Activated CD4-positive, alpha-beta T cell treated with anti-CD3 and anti-CD28 coated beads, Interleukin-2, amount 10 ng/mL, durations not matched to agents 7 days and 5 days (primary cell): ENCODE measurements around the gene CEP112. TPM values are rescaled to one million over a fixed set of nuclear protein-coding genes. Genes with fewer than 3 reads are reported as not detected.

Experiments
- CTCF ChIA-PET: fragments of 350-600 bp; sonication (Branson Sonifier 250); formaldehyde crosslinking; loops from one replicate; lab custom pipeline; 2021; ENCODE audit warnings: antibody characterized with exemption; lab: Charles Lee
- POLR2A ChIA-PET: fragments of 350-600 bp; sonication (Branson Sonifier 250); formaldehyde crosslinking; loops from one replicate; lab custom pipeline; 2021; ENCODE audit warnings: antibody characterized with exemption; lab: Charles Lee
- DNase-seq: peaks from one replicate; pipeline ENCODE4 v3.0.0-alpha.2; 2020
- H3K27ac Mint-ChIP-seq: one replicate; pipeline ENCODE4 v1.8.0; 2021; ENCODE audit warnings: mild to moderate bottlenecking, moderate library complexity, mixed read lengths
- H3K27me3 Mint-ChIP-seq: one replicate; pipeline ENCODE4 v1.8.0; 2021; ENCODE audit warnings: mixed read lengths
- H3K36me3 Mint-ChIP-seq: one replicate; pipeline ENCODE4 v1.8.0; 2021; ENCODE audit warnings: low read depth, mixed read lengths
- H3K4me1 Mint-ChIP-seq: one replicate; pipeline ENCODE4 v1.8.0; 2021; ENCODE audit warnings: mixed read lengths
- H3K4me3 Mint-ChIP-seq: one replicate; pipeline ENCODE4 v1.8.0; 2021; ENCODE audit warnings: mild to moderate bottlenecking, moderate library complexity, mixed read lengths
- H3K9me3 Mint-ChIP-seq: one replicate; pipeline ENCODE4 v1.8.0; 2021; ENCODE audit warnings: mixed read lengths
- total RNA-seq, 2 experiments: library from RNA; stranded (reverse); gene quantifications; one replicate each; pipeline ENCODE4 v1.2.3, GENCODE V29; 2021

Gene CEP112
- total RNA-seq, 2 experiments from 2014 or later = 4.0 to 4.2 TPM

DNA sequence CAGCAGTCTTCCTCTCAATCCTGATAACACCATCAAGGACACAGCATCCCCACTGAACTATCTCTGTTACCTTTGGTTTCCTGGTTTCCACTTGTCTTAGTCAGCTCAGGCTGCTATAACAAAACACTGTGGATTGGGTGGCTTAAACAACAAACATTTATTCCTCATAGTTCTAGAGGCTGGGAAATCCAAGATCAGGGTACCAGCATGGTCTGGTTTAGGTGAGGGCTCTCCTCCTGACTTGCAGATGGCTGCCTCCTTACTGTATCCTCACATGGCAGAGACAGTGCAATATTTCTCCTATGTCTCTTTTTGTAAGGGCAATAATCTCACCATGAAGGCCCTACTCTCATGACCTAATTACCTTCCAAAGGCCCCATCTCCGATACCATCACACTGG, 527.2 kb downstream of the CEP112 start:
- no peak for DNase-seq
- H3K27ac Mint-ChIP-seq = no peak overlapping the region
- H3K4me3 Mint-ChIP-seq = no peak overlapping the region
- H3K9me3 Mint-ChIP-seq = no peaks in the 10 kb centered on the region
- H3K4me1 Mint-ChIP-seq = no peaks in the 10 kb centered on the region
- POLR2A ChIA-PET = no interaction called here
- CTCF ChIA-PET = no interaction called here
- H3K27me3 Mint-ChIP-seq = no peaks in the 10 kb centered on the region
- no peaks in the 10 kb centered on the region for H3K36me3 Mint-ChIP-seq

DNA sequence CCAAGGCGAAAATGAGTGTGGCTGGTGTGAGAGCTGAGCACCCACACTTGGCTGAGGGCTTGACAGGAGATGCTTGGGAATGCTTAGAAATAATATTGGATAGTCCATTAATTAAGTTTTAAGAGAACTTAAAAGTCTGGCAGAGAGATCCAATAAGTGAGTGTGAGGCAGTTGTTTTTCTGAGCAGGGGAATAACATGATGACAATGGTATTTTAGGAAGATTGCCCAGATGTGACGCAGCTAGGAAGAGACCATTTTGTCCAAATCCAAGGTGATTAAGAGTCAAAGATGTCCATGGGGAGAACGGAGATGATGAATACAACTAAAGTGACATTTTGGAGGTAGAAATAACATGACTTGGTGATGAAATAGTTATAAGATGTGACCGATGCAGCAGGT, 527.7 kb downstream of the CEP112 start:
- Mint-ChIP-seq H3K36me3 (no peaks in the 10 kb centered on the region), H3K4me3 (no peak overlapping the region), H3K27me3 (no peaks in the 10 kb centered on the region), H3K27ac (no peak overlapping the region), H3K9me3 (no peaks in the 10 kb centered on the region), H3K4me1 (no peaks in the 10 kb centered on the region)
- POLR2A ChIA-PET = no interaction called here
- CTCF ChIA-PET = no interaction called here
- no peak for DNase-seq

DNA sequence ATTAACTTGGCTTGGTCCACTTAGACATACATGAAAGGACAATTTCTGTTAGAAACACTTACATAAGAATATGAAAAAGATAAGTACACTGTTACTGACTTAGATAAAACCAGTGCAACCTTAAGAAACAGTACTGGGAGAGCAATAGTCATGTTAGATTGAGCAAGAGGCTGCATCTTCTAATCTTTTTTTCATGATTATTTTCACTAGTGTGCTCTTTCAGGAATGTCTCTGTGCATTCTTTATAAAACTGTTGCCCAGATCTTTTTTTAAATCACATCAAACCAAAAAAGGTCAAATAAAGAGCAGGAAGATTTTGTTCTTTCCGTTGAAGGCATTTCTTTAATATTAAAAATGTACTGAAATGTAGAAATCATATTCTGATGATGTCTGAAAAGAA, 529.7 kb downstream of the CEP112 start:
- DNase-seq = no peak
- no peaks in the 10 kb centered on the region for H3K27me3 Mint-ChIP-seq
- H3K9me3 Mint-ChIP-seq = no peaks in the 10 kb centered on the region
- no peak overlapping the region for H3K4me3 Mint-ChIP-seq
- H3K4me1 Mint-ChIP-seq = no peaks in the 10 kb centered on the region
- CTCF ChIA-PET = no interaction called here
- H3K36me3 Mint-ChIP-seq = no peaks in the 10 kb centered on the region
- H3K27ac Mint-ChIP-seq = no peak overlapping the region
- POLR2A ChIA-PET = no interaction called here

GRCh38 chr17:65660947-65661346, 531.0 kb downstream of the CEP112 start:
- no peaks in the 10 kb centered on the region for H3K36me3 Mint-ChIP-seq
- no peak overlapping the region for H3K27ac Mint-ChIP-seq
- ChIA-PET CTCF (no interaction called here), POLR2A (no interaction called here)
- no peak overlapping the region for H3K4me3 Mint-ChIP-seq
- no peaks in the 10 kb centered on the region for H3K27me3 Mint-ChIP-seq
- H3K4me1 Mint-ChIP-seq = peaks cover 2% of the 10 kb centered on the region
- no peaks in the 10 kb centered on the region for H3K9me3 Mint-ChIP-seq
- DNase-seq = no peak

DNA sequence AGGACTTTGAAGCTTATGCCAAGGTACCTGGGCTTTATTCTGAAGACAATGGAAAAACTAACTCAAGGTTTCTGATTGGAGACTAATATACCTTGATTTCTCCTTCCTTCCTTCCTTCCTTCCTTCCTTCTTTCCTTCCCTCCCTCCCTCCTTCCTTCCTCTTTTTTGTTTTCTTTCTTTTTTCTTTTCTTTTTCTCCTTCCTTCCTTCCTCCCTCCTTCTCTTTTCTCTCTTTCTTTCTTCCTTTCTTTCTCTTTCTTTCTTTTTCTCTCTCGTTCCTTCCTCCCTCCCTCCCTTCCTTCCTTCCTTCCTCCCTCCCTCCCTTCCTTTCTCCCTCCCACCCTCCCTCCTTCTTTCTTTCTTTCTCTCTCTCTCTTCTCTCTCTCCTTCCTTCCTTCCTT, 531.9 kb downstream of the CEP112 start:
- no peak overlapping the region for H3K4me3 Mint-ChIP-seq
- no peak for DNase-seq
- CTCF ChIA-PET = no interaction called here
- no peaks in the 10 kb centered on the region for H3K9me3 Mint-ChIP-seq
- no peaks in the 10 kb centered on the region for H3K27me3 Mint-ChIP-seq
- POLR2A ChIA-PET = no interaction called here
- H3K36me3 Mint-ChIP-seq = no peaks in the 10 kb centered on the region
- peaks cover 2% of the 10 kb centered on the region for H3K4me1 Mint-ChIP-seq
- H3K27ac Mint-ChIP-seq = no peak overlapping the region

GRCh38 chr17:65659512-65659911, 532.4 kb downstream of the CEP112 start:
- ChIA-PET POLR2A (no interaction called here), CTCF (no interaction called here)
- no peak for DNase-seq
- Mint-ChIP-seq H3K9me3 (no peaks in the 10 kb centered on the region), H3K4me1 (peaks cover 2% of the 10 kb centered on the region), H3K27ac (no peak overlapping the region), H3K4me3 (no peak overlapping the region), H3K27me3 (no peaks in the 10 kb centered on the region), H3K36me3 (no peaks in the 10 kb centered on the region)

GRCh38 chr17:65657251-65657828, 534.6 kb downstream of the CEP112 start:
- Mint-ChIP-seq H3K9me3 (no peaks in the 10 kb centered on the region), H3K36me3 (no peaks in the 10 kb centered on the region), H3K4me3 (no peak overlapping the region), H3K27ac (no peak overlapping the region), H3K4me1 (peaks cover 2% of the 10 kb centered on the region), H3K27me3 (no peaks in the 10 kb centered on the region)
- DNase-seq = no peak
- ChIA-PET POLR2A (no interaction called here), CTCF (no interaction called here)

GRCh38 chr17:65656390-65657250, 535.3 kb downstream of the CEP112 start:
- H3K36me3 Mint-ChIP-seq = no peaks in the 10 kb centered on the region
- H3K27ac Mint-ChIP-seq = no peak overlapping the region
- H3K27me3 Mint-ChIP-seq = no peaks in the 10 kb centered on the region
- ChIA-PET POLR2A (no interaction called here), CTCF (no interaction called here)
- H3K9me3 Mint-ChIP-seq = no peaks in the 10 kb centered on the region
- peaks cover 2% of the 10 kb centered on the region for H3K4me1 Mint-ChIP-seq
- H3K4me3 Mint-ChIP-seq = no peak overlapping the region
- DNase-seq = no peak

DNA sequence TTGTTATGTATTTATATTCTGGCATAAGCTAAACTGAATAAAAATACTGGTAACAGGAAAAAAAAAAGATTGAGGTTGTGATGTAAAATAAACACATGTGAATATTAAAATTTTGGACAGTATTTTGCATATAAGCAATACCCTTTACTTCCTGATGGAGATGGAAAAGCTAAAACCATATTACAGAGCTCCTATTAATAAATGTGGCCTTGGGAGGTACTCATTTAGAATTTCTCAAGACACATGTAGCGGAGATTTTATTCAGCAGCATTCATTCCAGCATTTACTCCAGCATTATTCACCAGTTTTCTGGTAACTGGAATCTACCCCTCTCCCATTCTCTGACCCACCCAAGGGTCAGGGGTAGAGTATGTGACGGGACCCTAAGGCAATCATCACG, 536.2 kb downstream of the CEP112 start:
- Mint-ChIP-seq H3K27me3 (no peaks in the 10 kb centered on the region), H3K27ac (no peak overlapping the region), H3K4me3 (no peak overlapping the region), H3K9me3 (no peaks in the 10 kb centered on the region), H3K36me3 (no peaks in the 10 kb centered on the region), H3K4me1 (peaks cover 2% of the 10 kb centered on the region)
- CTCF ChIA-PET = no interaction called here
- POLR2A ChIA-PET = no interaction called here
- no peak for DNase-seq

- no peaks in the 10 kb centered on the region for H3K27me3 Mint-ChIP-seq
- no peak overlapping the region for H3K27ac Mint-ChIP-seq
- POLR2A ChIA-PET = no interaction called here
- CTCF ChIA-PET = no interaction called here
- no peak for DNase-seq
- no peaks in the 10 kb centered on the region for H3K4me1 Mint-ChIP-seq
- H3K4me3 Mint-ChIP-seq = no peak overlapping the region
- peaks cover 27% of the 10 kb centered on the region for H3K9me3 Mint-ChIP-seq
- H3K36me3 Mint-ChIP-seq = no peaks in the 10 kb centered on the region
Observed at GRCh38 chr17:65644545-65644944, 547.4 kb downstream of the CEP112 start.

GRCh38 chr17:65638221-65638975, 553.5 kb downstream of the CEP112 start:
- no peak for DNase-seq
- Mint-ChIP-seq H3K27ac (no peak overlapping the region), H3K36me3 (no peaks in the 10 kb centered on the region), H3K4me1 (no peaks in the 10 kb centered on the region), H3K4me3 (no peak overlapping the region), H3K27me3 (peaks cover 3% of the 10 kb centered on the region), H3K9me3 (peaks cover 11% of the 10 kb centered on the region)
- CTCF ChIA-PET = interaction anchor here (0.6 kb wide), 1 partner anchor 41 kb away, joined by 3 read pairs; no protein-coding TSS in a partner anchor
- POLR2A ChIA-PET = no interaction called here

GRCh38 chr17:65637786-65638185, 554.1 kb downstream of the CEP112 start:
- peaks cover 3% of the 10 kb centered on the region for H3K27me3 Mint-ChIP-seq
- DNase-seq = no peak
- H3K9me3 Mint-ChIP-seq = peaks cover 11% of the 10 kb centered on the region
- POLR2A ChIA-PET = no interaction called here
- H3K4me1 Mint-ChIP-seq = no peaks in the 10 kb centered on the region
- CTCF ChIA-PET = no interaction called here
- no peak overlapping the region for H3K4me3 Mint-ChIP-seq
- H3K27ac Mint-ChIP-seq = no peak overlapping the region
- no peaks in the 10 kb centered on the region for H3K36me3 Mint-ChIP-seq

- POLR2A ChIA-PET = no interaction called here
- no peak for DNase-seq
- no peaks in the 10 kb centered on the region for H3K36me3 Mint-ChIP-seq
Observed at GRCh38 chr17:65634533-65634932, 557.4 kb downstream of the CEP112 start.

More at GRCh38 chr17:65634533-65634932, 557.4 kb downstream of the CEP112 start:
- Mint-ChIP-seq H3K4me3 (no peak overlapping the region), H3K9me3 (no peaks in the 10 kb centered on the region), H3K27ac (no peak overlapping the region), H3K27me3 (peaks cover 3% of the 10 kb centered on the region), H3K4me1 (no peaks in the 10 kb centered on the region)
- CTCF ChIA-PET = no interaction called here
